HG03378 (cell line): ENCODE measurements around the gene CHD8.
"Not testable (repeated sequence)": the region's sequence is repeated elsewhere in the genome, so short reads cannot be mapped to it uniquely, and the experiment has no call there.

Source experiments
- ATAC-seq: cut with Tn5 transposase; IDR thresholded peaks from one replicate; pipeline ENCODE4 v1.9.1; 2021; ENCODE audit warnings: mild to moderate bottlenecking, moderate library complexity; ENCODE audit not compliant: unreplicated experiment

Gene CHD8, protein sequence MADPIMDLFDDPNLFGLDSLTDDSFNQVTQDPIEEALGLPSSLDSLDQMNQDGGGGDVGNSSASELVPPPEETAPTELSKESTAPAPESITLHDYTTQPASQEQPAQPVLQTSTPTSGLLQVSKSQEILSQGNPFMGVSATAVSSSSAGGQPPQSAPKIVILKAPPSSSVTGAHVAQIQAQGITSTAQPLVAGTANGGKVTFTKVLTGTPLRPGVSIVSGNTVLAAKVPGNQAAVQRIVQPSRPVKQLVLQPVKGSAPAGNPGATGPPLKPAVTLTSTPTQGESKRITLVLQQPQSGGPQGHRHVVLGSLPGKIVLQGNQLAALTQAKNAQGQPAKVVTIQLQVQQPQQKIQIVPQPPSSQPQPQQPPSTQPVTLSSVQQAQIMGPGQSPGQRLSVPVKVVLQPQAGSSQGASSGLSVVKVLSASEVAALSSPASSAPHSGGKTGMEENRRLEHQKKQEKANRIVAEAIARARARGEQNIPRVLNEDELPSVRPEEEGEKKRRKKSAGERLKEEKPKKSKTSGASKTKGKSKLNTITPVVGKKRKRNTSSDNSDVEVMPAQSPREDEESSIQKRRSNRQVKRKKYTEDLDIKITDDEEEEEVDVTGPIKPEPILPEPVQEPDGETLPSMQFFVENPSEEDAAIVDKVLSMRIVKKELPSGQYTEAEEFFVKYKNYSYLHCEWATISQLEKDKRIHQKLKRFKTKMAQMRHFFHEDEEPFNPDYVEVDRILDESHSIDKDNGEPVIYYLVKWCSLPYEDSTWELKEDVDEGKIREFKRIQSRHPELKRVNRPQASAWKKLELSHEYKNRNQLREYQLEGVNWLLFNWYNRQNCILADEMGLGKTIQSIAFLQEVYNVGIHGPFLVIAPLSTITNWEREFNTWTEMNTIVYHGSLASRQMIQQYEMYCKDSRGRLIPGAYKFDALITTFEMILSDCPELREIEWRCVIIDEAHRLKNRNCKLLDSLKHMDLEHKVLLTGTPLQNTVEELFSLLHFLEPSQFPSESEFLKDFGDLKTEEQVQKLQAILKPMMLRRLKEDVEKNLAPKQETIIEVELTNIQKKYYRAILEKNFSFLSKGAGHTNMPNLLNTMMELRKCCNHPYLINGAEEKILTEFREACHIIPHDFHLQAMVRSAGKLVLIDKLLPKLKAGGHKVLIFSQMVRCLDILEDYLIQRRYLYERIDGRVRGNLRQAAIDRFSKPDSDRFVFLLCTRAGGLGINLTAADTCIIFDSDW (N-terminal part only)

DNA sequence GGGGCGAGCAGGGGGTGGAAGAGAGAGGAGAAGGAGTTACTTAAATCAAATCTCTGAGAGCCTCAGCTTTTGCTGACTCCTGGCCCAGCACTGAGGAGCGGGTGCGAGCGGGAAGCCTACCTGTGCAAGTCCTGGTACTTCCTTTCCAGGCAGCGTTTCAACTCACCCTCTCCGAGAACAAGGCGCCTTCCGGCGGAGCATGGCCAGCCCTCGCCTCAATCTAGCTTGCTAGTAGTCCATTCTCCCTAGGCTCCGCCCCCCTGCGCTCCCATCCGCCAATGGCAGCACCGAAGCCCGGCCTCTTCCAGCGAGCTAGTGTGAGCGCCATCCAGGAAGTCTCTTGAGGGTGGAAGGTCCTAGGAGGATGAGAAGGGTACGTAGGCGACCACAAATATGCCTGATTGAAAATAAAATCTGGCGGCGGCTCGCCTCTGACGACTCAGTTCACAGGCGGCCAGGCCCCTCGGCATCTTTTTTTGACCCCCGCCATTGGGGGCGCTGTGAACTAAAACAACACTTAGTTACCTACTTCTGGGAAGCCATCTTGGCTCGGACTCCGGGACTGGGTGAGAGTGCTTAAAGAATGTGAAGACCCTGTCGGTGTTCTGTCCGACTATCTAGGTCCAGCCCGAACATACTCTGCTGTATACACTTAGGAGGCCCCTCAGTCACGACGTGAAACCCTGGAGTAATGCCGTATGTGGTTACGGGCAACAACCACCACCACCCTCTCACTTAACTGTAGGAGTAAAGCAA lies at the start of gene CHD8:
Gene CHD8, minus strand, starts transcription at position 212 of the 756 bp plus-strand sequence. CDS start 24,480 bp downstream, outside the sequence.
- ATAC-seq, result peak; percentile 96

DNA sequence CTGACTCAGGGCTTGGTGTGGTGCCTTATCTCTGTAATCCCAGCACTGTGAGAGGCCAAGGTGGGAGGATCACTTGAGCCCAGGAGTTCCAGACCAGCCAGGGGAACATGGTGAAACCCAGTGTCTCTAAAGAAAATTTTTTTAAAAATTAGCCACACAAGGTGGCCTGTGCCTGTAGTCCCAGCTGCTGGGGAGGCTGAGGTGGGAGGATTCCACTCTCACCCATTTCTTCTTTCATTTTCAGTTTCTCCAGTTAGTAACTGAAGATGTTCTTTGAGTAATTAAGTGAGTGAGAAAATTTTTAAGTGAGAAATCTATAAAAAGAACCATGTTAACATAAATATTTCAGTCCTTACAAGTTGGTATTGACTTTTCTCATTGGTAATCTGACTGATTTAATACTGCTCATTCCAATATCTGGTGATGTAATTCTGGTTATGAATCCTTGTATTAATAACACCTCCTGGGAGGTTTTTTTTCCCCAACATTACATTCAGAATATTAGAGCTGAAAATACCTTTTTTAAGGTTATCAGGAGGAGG lies 49.2 kb upstream of the CHD8 start:
- peak; percentile 81 for ATAC-seq

DNA sequence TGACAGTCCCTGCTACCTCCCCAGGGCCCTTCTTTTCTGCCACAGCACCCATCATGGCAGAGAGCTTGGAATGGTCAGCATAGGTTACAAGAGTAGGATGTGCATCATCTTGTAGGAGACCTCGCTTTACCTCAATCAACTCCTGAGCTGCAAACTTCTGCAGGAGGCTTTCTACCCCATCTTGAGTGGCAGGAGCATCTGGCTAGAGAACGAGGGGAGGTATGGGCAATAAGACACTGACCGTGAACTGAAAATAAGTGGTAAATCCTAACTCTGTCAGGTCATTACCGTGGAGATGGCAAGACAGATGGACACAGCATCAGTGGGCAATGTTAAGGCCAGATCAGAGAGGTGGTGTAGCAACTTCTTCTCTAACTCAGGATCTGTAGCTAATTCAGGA lies 47.5 kb upstream of the CHD8 start:
- ATAC-seq, result no peak

DNA sequence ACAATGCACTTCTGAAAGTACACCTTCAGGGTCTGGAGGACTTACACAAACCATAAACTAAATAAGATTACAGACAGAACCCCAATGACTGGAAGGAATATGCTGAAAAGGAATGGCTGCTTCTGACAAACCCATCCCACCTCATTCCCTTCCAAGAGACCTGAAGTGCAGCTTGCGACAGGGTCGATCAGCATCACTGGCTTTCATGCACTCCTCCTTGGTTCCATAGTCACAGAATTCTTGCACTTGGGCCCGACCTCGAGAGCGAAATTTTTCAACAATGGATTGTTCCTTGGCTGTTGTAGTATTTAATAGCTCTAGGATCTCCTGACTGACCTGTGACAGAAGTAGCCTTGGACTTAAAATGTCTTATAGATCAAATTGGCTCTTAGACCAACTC lies 45.6 kb upstream of the CHD8 start:
- no peak for ATAC-seq

DNA sequence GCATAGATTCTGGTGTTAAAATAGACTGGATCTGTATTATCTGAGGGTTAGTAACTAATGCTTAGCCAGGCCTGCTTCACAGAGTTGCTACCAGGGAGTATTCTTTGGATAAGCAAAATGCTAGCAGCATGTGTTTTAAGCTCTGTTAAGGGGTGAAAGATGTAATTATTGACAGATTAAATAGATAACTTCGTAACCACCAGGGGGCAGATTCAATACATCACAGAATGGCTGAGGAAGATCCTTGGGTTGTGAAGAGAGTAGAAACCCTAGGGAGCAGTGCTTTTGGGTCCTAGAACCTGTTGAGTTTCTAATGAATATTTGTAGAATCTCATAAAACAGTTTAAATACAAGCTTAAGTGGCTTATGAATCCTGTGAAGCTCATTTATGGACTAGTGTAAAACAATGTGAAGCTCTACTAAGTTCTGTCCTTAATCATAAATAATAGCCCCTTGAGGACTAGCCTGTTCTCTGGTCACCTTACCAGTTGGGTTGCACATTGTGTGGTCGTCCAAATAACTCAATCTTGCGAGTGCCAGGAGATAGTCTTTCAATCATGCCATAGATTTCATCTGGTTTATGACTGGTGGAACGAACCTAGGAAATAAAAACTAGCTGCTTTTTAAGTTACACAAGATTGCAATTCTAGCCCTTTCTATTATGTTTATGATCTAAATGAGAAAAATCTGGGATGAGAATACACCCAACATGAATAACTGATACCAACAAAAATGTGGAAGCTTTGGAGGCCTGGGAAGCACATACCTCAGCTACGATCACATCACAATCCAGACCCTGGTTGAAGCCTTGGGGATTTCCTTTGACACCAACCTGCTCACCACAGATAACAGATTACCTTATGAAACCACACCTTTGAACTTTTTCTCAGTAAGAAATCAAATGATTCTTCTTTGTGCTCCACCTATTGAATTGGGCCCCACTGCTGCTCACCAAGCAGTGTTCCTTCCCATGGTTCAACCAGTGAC lies 42.9 kb upstream of the CHD8 start:
- ATAC-seq, result no peak

DNA sequence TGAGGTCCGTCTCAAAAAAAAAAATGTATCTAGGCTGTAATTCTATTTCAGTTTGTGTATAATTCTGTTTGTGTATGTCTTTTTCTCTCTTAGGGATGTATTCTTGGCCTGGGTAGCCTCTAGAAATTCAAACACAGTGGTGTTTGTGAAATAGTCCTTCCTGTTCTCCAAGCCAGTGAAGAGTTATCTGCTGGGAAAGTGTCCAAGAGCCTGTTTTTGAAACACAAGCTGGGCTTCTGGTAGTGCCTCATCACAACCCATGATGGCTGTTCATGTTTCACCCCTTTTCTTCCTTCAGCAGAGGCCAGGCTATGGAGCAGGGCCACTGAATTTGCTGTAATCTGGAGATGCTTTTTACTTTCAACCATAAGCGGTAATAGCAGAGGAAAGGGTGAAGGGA lies 40.5 kb upstream of the CHD8 start:
- no peak for ATAC-seq

DNA sequence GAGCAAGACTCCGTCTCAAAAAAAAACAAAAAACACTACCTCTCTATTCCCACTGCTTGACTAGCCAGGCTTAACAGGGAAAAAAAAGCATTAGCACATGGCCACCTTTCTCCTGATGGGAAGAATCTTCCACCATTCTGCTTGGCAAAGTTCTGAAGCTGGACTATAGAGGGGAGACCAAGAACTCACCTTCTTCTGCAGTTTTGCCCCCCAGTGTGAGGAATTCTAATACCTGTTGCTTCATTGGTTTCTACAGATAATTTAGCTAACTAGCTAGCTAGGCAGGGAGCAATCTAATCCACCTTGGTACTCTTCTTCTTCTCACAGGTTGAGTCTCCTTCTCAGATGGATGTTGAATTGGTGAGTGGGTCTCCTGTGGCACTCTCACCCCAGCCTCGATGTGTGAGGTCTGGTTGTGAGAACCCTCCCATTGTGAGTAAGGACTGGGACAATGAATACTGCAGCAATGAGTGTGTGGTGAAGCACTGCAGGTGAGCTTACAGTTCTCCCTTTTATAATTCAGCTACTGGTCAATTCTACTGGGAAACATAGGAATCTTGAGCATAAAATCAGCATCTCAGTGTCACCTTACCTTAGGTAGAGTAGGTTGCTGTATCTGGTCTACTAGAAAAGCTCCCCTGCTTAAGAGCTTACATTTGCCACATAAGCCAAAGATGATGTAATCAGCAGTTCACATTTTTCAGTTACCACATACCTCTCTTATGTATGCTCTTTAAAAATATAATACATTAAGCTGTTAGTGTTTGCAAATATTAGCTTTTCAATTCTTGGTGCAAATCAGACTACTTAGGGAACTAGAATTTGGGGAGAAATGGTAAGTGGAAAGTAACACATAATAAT lies 39.2 kb upstream of the CHD8 start:
- ATAC-seq, result no peak

DNA sequence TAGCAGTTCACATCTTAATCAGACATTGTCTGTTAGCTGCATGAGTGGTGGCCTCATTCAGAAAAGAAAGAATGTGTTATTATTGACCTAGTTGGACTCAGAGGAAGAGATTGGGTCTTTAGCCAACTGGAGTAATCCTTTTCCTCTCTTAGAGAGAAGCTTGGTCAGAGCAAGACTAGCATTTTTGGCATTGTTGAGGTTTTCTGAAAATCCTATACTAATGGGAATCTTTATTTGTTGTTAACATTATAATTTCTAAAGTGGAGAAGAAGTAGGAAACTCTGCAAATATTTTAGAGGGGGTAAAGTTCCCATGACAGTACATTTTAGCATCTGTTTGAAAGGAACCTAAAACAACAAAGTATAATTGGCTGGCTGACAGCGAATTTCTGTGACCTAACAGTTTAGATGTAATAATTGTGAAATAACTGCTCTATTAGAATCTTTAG lies 30.7 kb upstream of the CHD8 start:
- ATAC-seq, result no peak

DNA sequence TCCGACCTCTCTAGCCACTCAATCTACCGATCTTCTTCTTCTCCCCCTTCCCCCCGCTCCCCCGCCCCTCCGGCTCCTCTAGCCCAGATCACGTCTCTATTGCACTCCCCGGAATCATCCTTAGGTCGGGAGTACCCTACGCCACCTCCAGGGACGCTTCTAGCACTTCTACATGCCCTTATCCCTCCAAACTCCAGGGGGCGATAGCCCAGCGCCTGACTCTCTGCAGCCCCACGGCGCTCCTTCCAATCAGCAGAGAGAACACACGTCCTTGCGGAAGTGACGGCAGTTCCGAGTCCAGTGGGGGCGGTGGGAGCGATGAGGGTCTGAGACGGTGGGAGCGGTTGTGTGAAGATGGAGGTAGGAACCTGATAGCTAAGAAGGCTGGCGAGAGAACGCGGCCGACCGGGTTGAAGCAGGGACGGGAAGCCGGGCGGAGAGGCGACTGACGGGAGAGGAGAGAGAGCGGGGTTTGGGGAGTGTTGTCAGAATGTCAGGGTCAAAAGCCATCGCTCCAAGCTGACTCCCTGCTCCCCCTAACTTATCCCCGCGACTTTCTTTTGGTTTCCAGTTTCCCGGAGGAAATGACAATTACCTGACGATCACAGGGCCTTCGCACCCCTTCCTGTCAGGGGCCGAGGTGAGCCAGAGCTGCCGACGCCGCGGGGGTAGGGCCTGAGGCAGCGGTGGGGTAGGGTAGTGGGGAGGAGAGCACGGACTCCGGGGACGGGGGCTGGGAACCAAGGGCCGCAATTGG lies 21.2 kb upstream of the CHD8 start, which contains the start of the genes RAB2B and TOX4:
Gene RAB2B, minus strand, starts transcription at position 35 of the 757 bp plus-strand sequence. CDS start 87 bp downstream, outside the sequence.
Gene TOX4, plus strand, starts transcription at position 271 of the 757 bp plus-strand sequence. Its CDS starts 84 bp downstream, at position 355.
- peak; percentile 98 for ATAC-seq

DNA sequence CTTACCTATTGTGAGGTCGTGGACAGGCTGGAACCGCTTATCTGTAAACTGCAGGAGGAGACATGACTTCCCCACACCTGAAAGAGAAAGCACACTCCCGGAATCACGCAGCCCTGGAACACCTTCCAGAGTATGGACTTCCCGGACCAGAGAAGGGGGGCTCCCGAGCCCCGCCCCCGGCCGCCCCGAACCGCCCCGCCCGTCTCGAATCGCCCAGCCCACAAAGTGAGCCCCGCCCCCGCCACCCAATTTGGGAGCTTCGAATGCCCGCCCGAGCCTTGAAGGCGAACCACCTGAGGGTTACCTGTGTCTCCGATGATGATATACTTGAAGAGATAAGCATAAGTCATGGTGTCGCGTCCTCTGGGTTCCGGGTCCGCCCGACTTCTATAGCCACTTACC lies 20.6 kb upstream of the CHD8 start:
- ATAC-seq, result peak; percentile 10

DNA sequence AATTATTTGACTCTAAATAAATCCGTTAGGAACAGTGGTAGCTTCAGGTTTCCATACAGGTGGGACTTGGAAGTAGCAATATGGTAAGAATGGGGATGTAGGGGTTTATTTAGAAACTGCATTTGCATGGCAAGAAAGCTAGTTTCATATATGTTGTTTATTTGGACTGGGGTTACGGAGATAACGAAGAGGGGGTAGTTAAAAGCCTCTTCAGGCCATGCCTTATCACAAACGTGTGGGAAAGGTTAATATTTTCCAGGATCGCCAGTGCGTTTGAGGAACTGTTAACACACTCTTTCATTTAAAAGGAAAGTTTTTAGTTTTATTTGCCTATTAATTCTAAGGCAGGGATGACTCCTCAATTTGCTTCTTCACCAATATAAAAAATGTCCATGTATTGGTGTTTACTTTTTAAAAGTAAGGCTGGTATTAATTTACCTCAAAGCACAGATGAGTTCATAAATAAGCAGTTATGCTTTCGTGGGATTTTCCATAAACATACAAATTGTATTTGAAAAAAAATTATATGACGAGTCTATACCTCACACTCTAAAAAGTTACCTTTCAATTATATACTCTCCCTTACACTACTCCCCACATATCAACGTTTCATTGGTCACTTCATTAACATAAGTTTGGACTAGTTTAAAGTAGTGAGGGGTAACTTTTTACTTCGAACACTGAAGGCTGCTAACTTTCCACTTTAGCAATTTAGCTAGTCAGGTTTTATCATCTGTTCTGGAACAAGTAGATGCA lies 20.0 kb upstream of the CHD8 start:
- ATAC-seq, result no peak

DNA sequence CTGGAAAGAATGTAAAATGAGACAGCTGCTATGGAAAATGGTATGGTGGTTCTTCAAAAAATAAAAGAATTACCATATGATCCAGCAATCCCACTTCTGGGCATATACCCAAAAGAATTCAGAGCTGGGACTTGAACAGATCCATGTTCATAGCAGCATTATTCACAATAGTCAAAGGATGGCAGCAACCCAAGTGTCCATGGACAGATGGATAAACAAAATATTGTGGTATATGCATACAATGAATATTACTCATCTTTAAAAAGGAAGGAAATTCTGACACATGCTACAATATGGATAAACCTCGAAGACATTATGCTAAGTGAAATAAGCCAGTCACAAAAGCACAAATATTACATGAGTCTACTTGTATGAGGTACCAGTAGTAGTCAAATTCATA lies 11.7 kb upstream of the CHD8 start:
- ATAC-seq, result no peak

DNA sequence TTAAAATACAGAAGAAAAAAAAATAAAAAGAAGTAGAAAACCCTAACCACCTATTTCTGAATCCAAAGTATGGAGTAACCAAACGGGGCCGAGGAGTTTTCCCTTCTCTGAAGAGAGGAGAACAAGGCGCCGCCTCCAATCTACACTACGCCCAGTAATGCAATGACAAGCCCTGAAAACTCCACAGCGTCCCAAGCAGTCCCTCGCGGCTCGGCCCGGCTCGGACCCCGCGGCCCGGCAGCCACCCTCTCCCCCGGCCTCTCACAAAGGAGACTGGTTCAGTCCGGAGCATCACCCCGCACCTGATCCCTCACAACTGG lies 371 bp downstream of the CHD8 start:
- ATAC-seq, result no peak

DNA sequence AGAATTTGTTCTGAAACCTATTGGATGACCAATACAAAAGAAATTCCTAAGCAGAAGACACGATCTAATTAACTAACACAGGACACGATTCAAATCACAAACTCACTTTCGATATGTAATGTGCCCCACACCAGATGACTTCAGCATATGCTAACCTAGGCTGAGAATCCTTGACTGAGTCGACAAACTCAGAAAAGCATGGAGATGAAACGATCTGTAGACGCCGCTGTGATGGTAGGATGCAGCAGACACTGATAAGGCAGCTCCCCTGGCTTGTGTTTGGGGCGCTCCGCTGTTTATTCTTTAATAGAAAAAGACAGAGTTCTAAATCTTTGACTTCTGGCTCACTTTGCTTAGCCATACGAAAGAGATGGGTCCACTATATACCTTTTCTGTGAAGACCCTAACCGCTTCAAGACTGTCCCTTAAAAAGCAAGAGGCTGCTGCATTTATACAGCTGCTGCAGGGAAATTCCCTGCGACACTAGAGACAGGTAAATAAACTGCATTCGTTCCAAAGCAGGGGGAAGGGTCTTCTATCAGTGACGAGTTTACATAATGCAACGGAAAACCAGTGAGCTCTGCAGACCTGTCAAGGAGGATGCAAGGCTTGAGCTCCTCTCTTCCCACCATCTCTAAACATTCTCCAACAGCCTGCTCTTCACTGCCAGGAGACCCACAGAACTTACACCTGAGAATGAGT lies 929 bp downstream of the CHD8 start:
- no peak for ATAC-seq

DNA sequence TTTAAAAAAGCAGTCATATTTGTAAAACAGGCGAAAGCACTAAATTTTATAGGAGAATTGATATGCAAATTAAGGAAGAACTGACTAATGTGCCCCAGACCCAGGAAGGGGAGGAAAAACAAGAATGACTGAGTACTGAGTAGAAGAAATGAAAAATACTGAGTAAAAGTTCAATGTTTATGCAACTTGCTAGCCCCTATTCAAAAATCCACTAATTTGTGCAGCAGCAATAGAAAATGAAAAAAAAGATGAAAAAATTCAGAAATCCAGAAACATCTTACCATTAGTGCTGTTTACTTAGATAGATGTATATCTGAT lies 6.1 kb downstream of the CHD8 start:
- ATAC-seq, result no peak

DNA sequence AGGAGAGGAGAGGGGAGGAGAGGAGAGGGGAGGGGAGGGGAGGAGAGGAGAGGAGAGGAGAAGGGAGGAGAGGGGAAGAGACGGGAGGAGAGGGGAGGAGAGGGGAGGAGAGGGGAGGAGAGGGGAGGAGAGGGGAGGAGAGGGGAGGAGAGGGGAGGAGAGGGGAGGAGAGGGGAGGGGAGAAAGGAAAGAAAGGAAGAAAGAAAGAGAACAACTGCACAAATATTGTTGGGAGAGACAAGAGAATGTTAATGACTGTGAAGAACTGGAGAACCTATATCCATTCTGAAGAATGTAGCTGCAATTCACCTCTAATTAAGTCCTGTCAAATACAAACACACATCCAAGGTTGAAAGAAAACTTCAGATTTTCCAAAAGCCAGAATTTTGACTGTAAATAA lies 13.3 kb downstream of the CHD8 start:
- ATAC-seq, result not testable (repeated sequence)
